GM13977 (cell line): Measurements from ENCODE around the gene MAGI1.

Source experiments
- DNase-seq: peaks from one replicate; pipeline ENCODE4 v3.0.0; 2012; ENCODE audit warnings: low spot score
- in situ Hi-C: fragments of 300-500 bp; cut with MboI; formaldehyde crosslinking; loops from one replicate; pipeline ENCODE4 v1.12.0; 2022; ENCODE audit warnings: low sequenced_read_pairs, low pct_unique_long_range_greater_than_20kb, mixed read lengths, inconsistent platforms; ENCODE audit not compliant: unreplicated experiment
- TF ChIP-seq, protein P1 (sequence below): IDR thresholded peaks from 2 replicates; pipeline ENCODE4 v1.5.1; 2012; ENCODE audit warnings: mild to moderate bottlenecking, control low read depth; ENCODE audit not compliant: insufficient read depth; ENCODE audit errors: extremely low read depth, missing control alignments

The MAGI1 gene

GRCh38 chr3:65995030-65995429 is 43.7 kb downstream of the MAGI1 start:
- TF ChIP-seq, protein P1, sequence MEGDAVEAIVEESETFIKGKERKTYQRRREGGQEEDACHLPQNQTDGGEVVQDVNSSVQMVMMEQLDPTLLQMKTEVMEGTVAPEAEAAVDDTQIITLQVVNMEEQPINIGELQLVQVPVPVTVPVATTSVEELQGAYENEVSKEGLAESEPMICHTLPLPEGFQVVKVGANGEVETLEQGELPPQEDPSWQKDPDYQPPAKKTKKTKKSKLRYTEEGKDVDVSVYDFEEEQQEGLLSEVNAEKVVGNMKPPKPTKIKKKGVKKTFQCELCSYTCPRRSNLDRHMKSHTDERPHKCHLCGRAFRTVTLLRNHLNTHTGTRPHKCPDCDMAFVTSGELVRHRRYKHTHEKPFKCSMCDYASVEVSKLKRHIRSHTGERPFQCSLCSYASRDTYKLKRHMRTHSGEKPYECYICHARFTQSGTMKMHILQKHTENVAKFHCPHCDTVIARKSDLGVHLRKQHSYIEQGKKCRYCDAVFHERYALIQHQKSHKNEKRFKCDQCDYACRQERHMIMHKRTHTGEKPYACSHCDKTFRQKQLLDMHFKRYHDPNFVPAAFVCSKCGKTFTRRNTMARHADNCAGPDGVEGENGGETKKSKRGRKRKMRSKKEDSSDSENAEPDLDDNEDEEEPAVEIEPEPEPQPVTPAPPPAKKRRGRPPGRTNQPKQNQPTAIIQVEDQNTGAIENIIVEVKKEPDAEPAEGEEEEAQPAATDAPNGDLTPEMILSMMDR = no peak
- in situ Hi-C loops = no loop called here
- no peak for DNase-seq

DNA sequence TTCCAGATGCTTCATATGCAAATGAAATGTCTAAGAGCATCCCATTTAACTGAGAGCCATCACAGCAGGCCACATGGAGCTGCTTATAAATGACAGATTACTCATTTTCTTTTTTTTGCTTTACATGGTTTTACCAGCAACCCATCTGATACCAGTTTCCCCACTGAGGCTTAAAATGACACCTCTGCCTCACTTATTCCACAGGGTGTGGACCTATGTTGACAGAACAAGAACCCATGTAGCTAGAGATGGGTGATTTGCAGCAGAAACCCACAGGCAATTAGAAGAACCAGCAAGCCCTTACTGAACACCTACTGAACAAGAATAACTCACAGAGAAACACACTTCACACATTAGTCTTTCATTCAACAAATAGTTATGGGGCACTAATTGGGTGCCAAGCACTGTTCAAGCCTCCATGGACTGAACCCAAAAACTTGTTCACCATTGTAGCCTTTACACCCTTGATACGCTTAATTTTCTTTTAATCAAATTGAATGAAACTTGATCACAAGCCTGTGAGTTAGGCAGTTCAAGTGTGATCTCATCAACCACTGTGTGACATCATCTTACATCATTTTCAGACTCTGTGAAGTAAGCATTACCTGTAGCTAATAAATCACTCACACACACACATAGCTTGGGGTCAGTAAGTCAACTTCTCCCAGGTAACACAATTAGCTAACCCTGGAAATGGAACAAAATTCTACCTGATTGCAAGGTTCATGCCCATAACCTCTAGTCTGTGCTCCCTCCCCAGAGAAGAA is 45.4 kb downstream of the MAGI1 start:
- no peak for DNase-seq
- TF ChIP-seq, protein P1 = no peak
- in situ Hi-C loops = no loop called here

DNA sequence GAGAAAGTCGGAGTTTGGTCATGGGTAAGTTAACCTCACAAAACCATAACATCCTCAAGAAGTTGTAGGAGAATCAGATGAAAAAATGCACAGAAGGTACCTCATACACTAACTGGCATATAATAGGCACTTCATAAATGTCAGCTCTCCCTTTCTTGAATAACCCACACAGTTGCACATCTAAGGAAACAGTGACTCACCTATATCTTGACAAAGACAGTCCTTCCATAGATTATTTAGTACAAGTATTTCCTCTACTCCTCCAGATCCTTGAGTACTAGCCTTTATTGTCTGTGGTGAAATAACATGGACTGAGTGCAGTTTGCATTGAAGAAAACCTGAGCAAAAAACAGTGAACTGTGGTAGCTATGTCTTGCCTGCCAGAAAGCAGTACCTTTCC is 46.6 kb downstream of the MAGI1 start:
- no peak for DNase-seq
- TF ChIP-seq, protein P1 = no peak
- in situ Hi-C loops = no loop called here

GRCh38 chr3:65988411-65989180 is 50.1 kb downstream of the MAGI1 start:
- TF ChIP-seq, protein P1 = no peak
- DNase-seq = no peak
- in situ Hi-C loops = no loop called here

DNA sequence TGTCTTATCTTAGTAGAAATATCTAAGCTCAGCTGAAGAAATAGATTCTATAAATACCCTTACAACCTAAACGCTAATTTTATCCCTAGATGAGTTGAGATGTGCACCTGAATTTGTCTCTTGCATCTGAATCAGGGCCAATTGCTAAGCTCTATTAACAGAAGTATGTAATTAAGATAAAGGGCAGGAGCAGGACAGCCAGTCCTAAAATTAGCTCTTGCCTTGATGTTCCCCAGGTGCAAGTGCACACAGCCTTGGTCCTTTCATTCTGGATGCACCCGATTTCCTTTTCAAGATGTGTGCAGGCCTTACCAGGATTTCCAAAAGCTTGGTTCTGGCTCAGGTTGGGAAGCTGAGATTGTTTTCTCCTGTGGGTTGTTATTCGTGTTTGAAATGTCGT is 52.4 kb downstream of the MAGI1 start:
- TF ChIP-seq, protein P1 = no peak
- no peak for DNase-seq
- in situ Hi-C loops = no loop called here

GRCh38 chr3:65984975-65985374 is 53.7 kb downstream of the MAGI1 start:
- in situ Hi-C loops = no loop called here

More at GRCh38 chr3:65984975-65985374, 53.7 kb downstream of the MAGI1 start:
- TF ChIP-seq, protein P1 = no peak
- no peak for DNase-seq
